ENCODE measurements around the gene SSUH2. TPM values are rescaled to one million over a fixed set of nuclear protein-coding genes. Genes with fewer than 3 reads are reported as not detected.

Gene SSUH2
- total and polyA plus RNA-seq, 9 of the 15 experiments (the other 6 are each of a cell fraction or from before 2014, with no cell fraction given), result 0.04 to 0.17 (median 0.04) TPM; not detected in 6

- no peak for TF ChIP-seq ZNF318 (IDR thresholded peaks at IDR 0.05; ENCODE audit: borderline replicate concordance in 1 of 2, low read depth in 1 of 2)
- TF ChIP-seq EWSR1 (IDR thresholded peaks at IDR 0.05; ENCODE audit: borderline replicate concordance, low read depth, partially characterized antibody), result no peak
- TF ChIP-seq POLR2A (conservative IDR thresholded peaks at IDR 0.05), result no peak
- no peak for TF ChIP-seq ZBTB5 (IDR thresholded peaks at IDR 0.05)
- TF ChIP-seq RFX1 (IDR thresholded peaks at IDR 0.05), result no peak
- TF ChIP-seq ESRRA (IDR thresholded peaks at IDR 0.05; ENCODE audit: borderline replicate concordance, low read depth), result no peak
- TF ChIP-seq ZFP30 (CRISPR knock-in tag; IDR thresholded peaks at IDR 0.05; ENCODE audit: borderline replicate concordance), result no peak
- no peak for TF ChIP-seq ZNF639 (CRISPR knock-in tag; conservative IDR thresholded peaks at IDR 0.05 in 1 of 2, IDR thresholded peaks at IDR 0.05 in 1 of 2)
Observed at GRCh38 chr3:8657804-8658305, 13.3 kb upstream of the SSUH2 start (continued).

Measured in K562 (cell line).